B cell (primary cell): ENCODE measurements around the gene RETREG1. TPM values are rescaled to one million over a fixed set of nuclear protein-coding genes. Genes with fewer than 3 reads are reported as not detected.

Experiments used
- ATAC-seq: fragments of 200-7000 bp; cut with Tn5 transposase; one replicate; pipeline ENCODE4 v1.10.0; 2021; ENCODE audit warnings: low read depth, mild to moderate bottlenecking, moderate number of reproducible peaks, moderate library complexity
- CTCF ChIA-PET: fragments of 350-600 bp; sonication (Branson Sonifier 250); formaldehyde crosslinking; loops from one replicate; lab custom pipeline; 2021; ENCODE audit warnings: antibody characterized with exemption, inconsistent platforms; lab: Charles Lee
- POLR2A ChIA-PET: fragments of 350-600 bp; sonication (Branson Sonifier 250); formaldehyde crosslinking; loops from one replicate; lab custom pipeline; 2021; ENCODE audit warnings: antibody characterized with exemption; lab: Charles Lee
- DNase-seq: peaks from one replicate; pipeline ENCODE4 v3.0.0; 2013
- H2AFZ ChIP-seq: 2 replicates; pipeline ENCODE4 v1.6.1; 2012; ENCODE audit warnings: mild to moderate bottlenecking, low read depth, low read length; ENCODE audit not compliant: insufficient read depth, poor library complexity, severe bottlenecking
- H3K27ac ChIP-seq, 2 donors: 1 replicate in 1 of 2; 2 replicates in 1 of 2; pipeline ENCODE4 v1.5.1; 2012 to 2013; ENCODE audit warnings: low read length in 2 of 2, mild to moderate bottlenecking in 2 of 2, moderate library complexity in 1 of 2
- H3K27me3 ChIP-seq, 4 experiments: fragments of 200-600 bp in 1 of 4; sonication (generic) in 1 of 4; replicated peaks in 1 of 4; 1 replicate in 2 of 4; 2 replicates in 2 of 4; pipeline versions ENCODE4 v1.6.1 to v1.7.0; 2013 to 2016; ENCODE audit warnings: low read length in 3 of 4, mild to moderate bottlenecking in 2 of 4, mixed read lengths in 1 of 4, moderate library complexity in 1 of 4; ENCODE audit not compliant: insufficient read depth in 4 of 4, control insufficient read depth in 3 of 4; ENCODE audit errors: control extremely low read depth in 1 of 4
- H3K36me3 ChIP-seq, 2 experiments: replicated peaks in 1 of 2; 1 replicate in 1 of 2; 2 replicates in 1 of 2; pipeline versions ENCODE4 v1.6.1 to v1.7.1; 2013; ENCODE audit warnings: low read length in 1 of 2; ENCODE audit not compliant: insufficient read depth in 2 of 2, control insufficient read depth in 1 of 2; ENCODE audit errors: control extremely low read depth in 1 of 2, extremely low read depth in 1 of 2
- H3K4me1 ChIP-seq, 2 donors: fragments of 200-600 bp in 1 of 2; sonication (generic) in 1 of 2; 1 replicate in 1 of 2; 2 replicates in 1 of 2; pipeline versions ENCODE4 v1.5.1 to v1.6.1; 2013 to 2017; ENCODE audit warnings: low read length in 2 of 2; ENCODE audit not compliant: control insufficient read depth in 2 of 2, insufficient read depth in 2 of 2
- H3K4me2 ChIP-seq: replicated peaks from 2 replicates; pipeline ENCODE3; 2012; ENCODE audit warnings: mild to moderate bottlenecking, low read depth, low read length; ENCODE audit not compliant: poor library complexity, severe bottlenecking
- H3K4me3 ChIP-seq, 5 experiments: fragments of 200-600 bp in 1 of 5; sonication (generic) in 1 of 5; 1 replicate in 3 of 5; 2 replicates in 2 of 5; pipeline versions ENCODE4 v1.5.1 to v1.7.0; 2011 to 2016; ENCODE audit warnings: low read length in 4 of 5, mild to moderate bottlenecking in 4 of 5, low read depth in 2 of 5, control low read depth in 1 of 5, moderate library complexity in 1 of 5; ENCODE audit not compliant: insufficient read depth in 1 of 5; ENCODE audit errors: control extremely low read depth in 1 of 5, extremely low read depth in 1 of 5
- H3K79me2 ChIP-seq: fragments of 200-600 bp; sonication (generic); one replicate; pipeline ENCODE4 v1.6.0; 2016; ENCODE audit warnings: low read length; ENCODE audit not compliant: control insufficient read depth, insufficient read depth
- H3K9ac ChIP-seq: fragments of 200-600 bp; sonication (generic); 2 replicates; pipeline ENCODE4 v1.6.1; 2017; ENCODE audit warnings: mild to moderate bottlenecking, low read length, moderate library complexity
- H3K9me3 ChIP-seq, 3 donors: one replicate each; pipeline versions ENCODE4 v1.6.1 to v1.7.1; 2013; ENCODE audit warnings: low read length in 2 of 3; ENCODE audit not compliant: control insufficient read depth in 2 of 3, insufficient read depth in 1 of 3; ENCODE audit errors: control extremely low read depth in 1 of 3
- H4K20me1 ChIP-seq: 2 replicates; pipeline ENCODE4 v1.6.0; 2012; ENCODE audit warnings: mild to moderate bottlenecking, low read length; ENCODE audit not compliant: insufficient read depth, control insufficient read depth, poor library complexity, severe bottlenecking
- H3K27ac Mint-ChIP-seq: one replicate; pipeline ENCODE4 v1.8.0; 2021; ENCODE audit warnings: mixed read lengths
- H3K27me3 Mint-ChIP-seq: one replicate; pipeline ENCODE4 v1.8.0; 2021; ENCODE audit warnings: mixed read lengths
- H3K4me1 Mint-ChIP-seq: one replicate; pipeline ENCODE4 v1.8.0; 2021; ENCODE audit warnings: mixed read lengths
- H3K4me3 Mint-ChIP-seq: one replicate; pipeline ENCODE4 v1.8.0; 2021; ENCODE audit warnings: mixed read lengths
- H3K9me3 Mint-ChIP-seq: one replicate; pipeline ENCODE4 v1.8.0; 2022; ENCODE audit warnings: mixed read lengths; ENCODE audit not compliant: insufficient read depth
- CTCF ChIP-seq: fragments of 200-600 bp; IDR thresholded peaks from one replicate; pipeline ENCODE4 v1.8.0; 2022; ENCODE audit warnings: antibody characterized with exemption, mild to moderate bottlenecking
- EZH2 ChIP-seq: IDR thresholded peaks from 2 replicates; pipeline ENCODE4 v1.6.1; 2012; ENCODE audit warnings: borderline replicate concordance, low read depth, mild to moderate bottlenecking, moderate library complexity, low read length; ENCODE audit not compliant: insufficient read depth, poor library complexity, severe bottlenecking
- WGBS: methylation state at CpG from one replicate; pipeline ENCODE4 v1.1.5; 2013; ENCODE audit warnings: missing lambda C conversion rate; ENCODE audit not compliant: insufficient coverage; 5-methylcytosine and 5-hydroxymethylcytosine counted together
- intact Hi-C: fragments of 100-400 bp; cut with micrococcal nuclease; formaldehyde crosslinking; loops from one replicate; pipeline ENCODE4 v1.10.0; 2022
- polyA plus RNA-seq: library from polyadenylated mRNA; depleted of rRNA; stranded (reverse); fragments of >200 nt; gene quantifications from 2 replicates; pipeline ENCODE4 v1.2.3, GENCODE V29; 2012
- total RNA-seq, 2 donors: library from RNA; stranded (reverse); fragments of 120-200 nt in 1 of 2; gene quantifications; 1 replicate in 1 of 2; 2 replicates in 1 of 2; pipeline versions ENCODE4 v1.2.3 to v1.2.4, GENCODE V29; 2013 to 2022

Gene RETREG1
- total and polyA plus RNA-seq, 2 donors (not counting 1 experiment from before 2014, with no cell fraction given) = 5.1 to 12.9 TPM

GRCh38 chr5:16603701-16604100 is 13.1 kb downstream of the RETREG1 start:
- Histone ChIP-seq H4K20me1 (no peaks in the 10 kb centered on the region), H3K9me3 (no peaks in the 10 kb centered on the region), H3K27ac (no peak overlapping the region), H3K27me3 (no peaks in the 10 kb centered on the region), H3K4me2 (no peak overlapping the region), H3K79me2 (peaks cover 14% of the 10 kb centered on the region), H2AFZ (no peak overlapping the region), H3K9ac (no peak overlapping the region), H3K36me3 (no peaks in the 10 kb centered on the region), H3K4me3 (no peak overlapping the region), H3K4me1 (peaks cover 0 to 7% of the 10 kb centered on the region in 2 donors)
- DNase-seq = no peak
- Mint-ChIP-seq H3K4me3 (no peak overlapping the region), H3K4me1 (peaks cover 8% of the 10 kb centered on the region), H3K9me3 (no peaks in the 10 kb centered on the region), H3K27ac (no peak overlapping the region), H3K27me3 (peaks cover 3% of the 10 kb centered on the region)
- TF ChIP-seq EZH2 (no peak), CTCF (no peak)
- ChIA-PET POLR2A (no interaction called here), CTCF (interaction anchor here (0.6 kb wide), 1 partner anchor 229 kb away, joined by 5 read pairs; no protein-coding TSS in a partner anchor)
- intact Hi-C loops = no loop called here
- WGBS = 92% methylated on average over 5 of the region's 6 CpGs
- no peak for ATAC-seq

- Histone ChIP-seq H3K79me2 (peaks cover 14% of the 10 kb centered on the region), H3K27me3 (no peaks in the 10 kb centered on the region), H2AFZ (no peak overlapping the region), H3K4me3 (no peak overlapping the region), H3K4me2 (no peak overlapping the region), H3K4me1 (peaks cover 0 to 7% of the 10 kb centered on the region in 2 donors), H3K9ac (no peak overlapping the region), H3K36me3 (peaks cover under 1 to 3% of the 10 kb centered on the region in 2 experiments), H4K20me1 (no peaks in the 10 kb centered on the region), H3K27ac (no peak overlapping the region), H3K9me3 (no peaks in the 10 kb centered on the region)
- intact Hi-C loops = no loop called here
- ChIA-PET POLR2A (no interaction called here), CTCF (no interaction called here)
- TF ChIP-seq CTCF (no peak), EZH2 (no peak)
- 85% methylated on average over 3 of the region's 5 CpGs for WGBS
- DNase-seq (no peak), ATAC-seq (no peak)
- H3K4me3 Mint-ChIP-seq = no peak overlapping the region
- peaks cover 6% of the 10 kb centered on the region for H3K27me3 Mint-ChIP-seq
- no peak overlapping the region for H3K27ac Mint-ChIP-seq
- H3K4me1 Mint-ChIP-seq = peaks cover 8% of the 10 kb centered on the region
- H3K9me3 Mint-ChIP-seq = no peaks in the 10 kb centered on the region
Measured at GRCh38 chr5:16603295-16603694, 13.5 kb downstream of the RETREG1 start.
